D721Med (cell line): ENCODE results near the gene MACROH2A1.

Experiments
- DNase-seq: peaks from one replicate; pipeline ENCODE4 v3.0.0; 2011; ENCODE audit warnings: low spot score; ENCODE audit not compliant: insufficient read length
- FAIRE-seq: peaks from 2 replicates; lab custom pipeline; 2011; peaks lifted over from hg19 to GRCh38; lab: Jason Lieb, UNC
- CTCF ChIP-seq: IDR thresholded peaks from 2 replicates; pipeline ENCODE4 v1.5.1; 2012; ENCODE audit warnings: mild to moderate bottlenecking, control low read depth; ENCODE audit not compliant: insufficient read depth; ENCODE audit errors: missing control alignments

The MACROH2A1 gene

DNA sequence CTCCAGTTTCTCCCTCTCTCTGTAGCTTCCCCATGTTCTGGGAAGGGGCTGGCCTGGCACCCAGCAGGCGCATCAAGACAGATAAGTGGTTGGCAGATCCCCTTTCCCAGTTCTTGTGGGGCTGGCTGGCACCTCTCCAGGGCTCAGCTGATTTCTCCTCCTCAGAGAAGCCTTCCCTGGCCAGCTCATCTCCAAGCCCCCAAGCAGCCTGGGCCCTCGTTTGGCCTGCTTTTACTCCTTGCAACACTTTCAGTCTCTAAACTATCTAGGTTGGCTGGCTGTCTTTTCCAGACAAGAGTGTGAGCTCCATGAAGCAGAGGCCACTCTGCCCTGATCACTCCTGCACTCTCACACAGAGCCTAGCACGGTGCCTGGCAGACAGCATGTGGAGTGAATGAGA lies 13.5 kb downstream of the MACROH2A1 start:
- TF ChIP-seq CTCF, result no peak
- FAIRE-seq (no peak), DNase-seq (no peak)

DNA sequence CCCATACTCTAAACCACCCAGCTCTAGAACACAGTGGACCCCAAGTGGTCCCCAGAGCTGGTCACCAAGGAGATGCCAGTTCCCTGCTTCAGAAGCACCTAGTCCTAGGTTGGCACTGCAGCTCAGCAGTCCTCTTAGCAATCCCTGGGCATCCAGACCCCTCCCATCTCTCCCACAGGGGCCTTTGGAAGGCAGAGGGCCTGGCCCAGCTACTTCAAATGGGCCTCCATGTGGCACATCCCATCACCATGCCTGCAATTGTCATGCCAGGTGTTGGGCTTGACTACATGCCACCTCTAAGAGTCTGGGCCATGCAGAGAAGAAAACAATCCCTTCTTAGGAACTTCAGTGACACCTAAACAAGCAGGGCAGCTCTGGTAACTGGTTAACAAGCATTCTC lies 14.1 kb downstream of the MACROH2A1 start:
- no peak for DNase-seq
- FAIRE-seq, result no peak
- no peak for TF ChIP-seq CTCF

- no peak for TF ChIP-seq CTCF
- no peak for DNase-seq
- FAIRE-seq, result no peak
Measured at GRCh38 chr5:135383803-135384495, 15.1 kb downstream of the MACROH2A1 start.

DNA sequence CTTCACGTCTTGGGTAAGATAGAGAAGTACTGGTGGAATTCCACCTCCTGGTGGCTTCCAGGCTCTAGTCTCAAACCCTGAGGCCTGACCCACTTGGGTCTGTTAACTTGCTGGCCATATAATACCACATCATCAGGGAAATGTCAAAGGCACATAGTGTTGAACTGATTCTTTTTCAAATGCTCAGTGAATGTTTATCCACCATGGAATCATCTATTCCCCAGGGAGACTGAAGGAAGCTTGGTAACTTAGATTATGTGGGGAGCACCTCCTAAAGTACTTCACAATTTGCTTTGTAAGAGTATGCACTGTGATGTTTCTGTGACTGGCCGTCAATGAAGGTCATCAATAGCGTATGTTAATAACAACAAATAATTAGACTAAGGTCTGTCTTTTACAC lies 16.1 kb downstream of the MACROH2A1 start:
- TF ChIP-seq CTCF, result no peak
- FAIRE-seq (no peak), DNase-seq (no peak)

GRCh38 chr5:135382106-135382790 lies 16.8 kb downstream of the MACROH2A1 start:
- DNase-seq, result no peak
- TF ChIP-seq CTCF, result no peak
- FAIRE-seq, result no peak

DNA sequence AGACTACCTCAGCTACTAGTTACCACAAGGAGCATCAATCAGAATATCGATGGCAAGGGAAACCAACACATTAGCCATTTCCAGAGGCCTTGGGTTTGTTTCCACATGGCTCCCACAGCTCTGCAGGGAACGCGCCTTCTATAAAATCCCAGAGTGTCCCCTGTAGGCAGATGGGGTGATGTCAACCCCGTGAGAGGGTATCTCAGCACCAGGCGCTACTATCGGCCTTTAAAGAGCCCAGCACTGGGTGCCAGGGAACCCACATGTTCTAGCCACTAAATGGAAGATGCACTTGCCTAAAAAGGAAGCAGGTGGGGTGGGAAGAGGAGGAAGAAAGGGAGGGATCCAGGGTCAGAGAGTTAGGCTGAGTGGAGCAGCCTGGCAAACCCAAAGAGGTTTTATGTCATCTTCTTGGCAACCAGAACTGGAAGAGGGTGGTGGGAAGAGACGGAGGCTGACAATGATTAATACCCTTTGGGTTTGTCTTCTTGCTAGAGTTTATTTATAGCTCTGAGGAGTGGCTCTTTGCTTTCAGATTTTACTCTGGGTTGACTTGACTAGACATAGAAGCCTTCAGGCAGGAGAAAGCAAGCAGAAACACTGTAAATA lies 19.9 kb downstream of the MACROH2A1 start:
- TF ChIP-seq CTCF, result no peak

More for the DNA sequence above, 19.9 kb downstream of the MACROH2A1 start:
- DNase-seq (no peak), FAIRE-seq (no peak)
